ENCODE results near the gene GPC1.

The GPC1 gene

DNA sequence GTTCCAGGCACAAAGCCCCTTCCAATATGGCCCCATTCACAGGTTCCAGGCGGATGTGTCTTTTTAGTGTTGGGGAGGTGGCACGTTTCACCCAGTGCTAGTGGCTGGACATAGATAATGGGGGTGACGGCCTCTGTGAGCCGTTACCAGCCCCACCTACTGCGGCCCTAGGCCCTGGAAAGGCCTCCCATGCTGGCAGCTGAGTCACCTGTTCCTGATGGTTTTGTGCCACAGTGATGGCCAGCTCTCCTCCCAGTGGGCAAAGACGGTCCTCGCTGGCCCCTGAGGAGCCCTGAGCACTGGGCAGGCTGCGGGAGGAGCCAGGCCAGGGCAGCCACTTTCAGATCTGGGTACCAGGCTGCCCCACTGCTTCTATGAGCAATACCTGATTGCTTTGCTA lies 40.0 kb upstream of the GPC1 start:
- no peak overlapping the region for H3K4me3 ChIP-seq (ENCODE audit: low read depth, low read length, poor library complexity, severe bottlenecking)

DNA sequence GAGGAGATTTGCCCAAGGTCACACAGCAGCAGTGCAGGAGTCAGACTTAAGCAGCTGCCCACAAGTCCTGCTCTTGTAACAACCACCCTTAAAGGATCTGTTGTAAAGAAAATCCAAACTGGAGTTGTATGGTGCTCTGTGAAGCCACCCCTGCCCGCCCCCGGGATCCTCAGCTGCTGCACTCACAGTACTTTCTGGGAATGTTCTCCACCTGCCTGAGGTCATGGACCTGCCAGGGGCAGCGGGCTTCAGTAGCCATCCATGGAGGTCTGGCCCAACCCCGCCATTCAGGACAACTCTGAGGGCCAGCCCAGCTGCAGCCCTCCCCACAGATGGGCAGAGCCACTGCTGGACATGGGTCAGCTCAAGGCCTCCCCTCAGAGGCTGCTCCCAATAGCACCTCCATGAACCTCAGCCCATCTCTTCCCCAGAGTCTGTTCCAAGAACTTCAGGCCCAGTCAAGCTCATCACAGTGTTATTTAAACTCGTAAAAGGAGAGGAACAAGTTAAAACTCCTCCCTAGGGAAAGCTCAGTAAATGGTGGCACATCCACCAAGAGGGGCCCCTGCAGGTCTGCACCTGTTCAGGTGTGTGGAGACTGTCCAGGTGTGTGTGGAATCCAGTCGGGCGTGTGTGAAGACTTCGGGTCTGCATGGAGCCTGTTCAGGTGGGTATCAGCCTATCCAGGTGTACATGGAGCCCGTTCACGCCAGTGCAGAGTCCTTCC lies 39.4 kb upstream of the GPC1 start:
- no peaks in the 10 kb centered on the region for H3K27me3 ChIP-seq (ENCODE audit: insufficient read depth, low read length)
- no peak overlapping the region for H2AFZ ChIP-seq (ENCODE audit: low read length)
- TF ChIP-seq, protein P1, sequence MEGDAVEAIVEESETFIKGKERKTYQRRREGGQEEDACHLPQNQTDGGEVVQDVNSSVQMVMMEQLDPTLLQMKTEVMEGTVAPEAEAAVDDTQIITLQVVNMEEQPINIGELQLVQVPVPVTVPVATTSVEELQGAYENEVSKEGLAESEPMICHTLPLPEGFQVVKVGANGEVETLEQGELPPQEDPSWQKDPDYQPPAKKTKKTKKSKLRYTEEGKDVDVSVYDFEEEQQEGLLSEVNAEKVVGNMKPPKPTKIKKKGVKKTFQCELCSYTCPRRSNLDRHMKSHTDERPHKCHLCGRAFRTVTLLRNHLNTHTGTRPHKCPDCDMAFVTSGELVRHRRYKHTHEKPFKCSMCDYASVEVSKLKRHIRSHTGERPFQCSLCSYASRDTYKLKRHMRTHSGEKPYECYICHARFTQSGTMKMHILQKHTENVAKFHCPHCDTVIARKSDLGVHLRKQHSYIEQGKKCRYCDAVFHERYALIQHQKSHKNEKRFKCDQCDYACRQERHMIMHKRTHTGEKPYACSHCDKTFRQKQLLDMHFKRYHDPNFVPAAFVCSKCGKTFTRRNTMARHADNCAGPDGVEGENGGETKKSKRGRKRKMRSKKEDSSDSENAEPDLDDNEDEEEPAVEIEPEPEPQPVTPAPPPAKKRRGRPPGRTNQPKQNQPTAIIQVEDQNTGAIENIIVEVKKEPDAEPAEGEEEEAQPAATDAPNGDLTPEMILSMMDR (IDR thresholded peaks at IDR 0.05; ENCODE audit: low read length) = no peak
- H3K4me3 ChIP-seq (ENCODE audit: low read depth, low read length, poor library complexity, severe bottlenecking) = no peak overlapping the region
- H3K4me1 ChIP-seq (ENCODE audit: insufficient read depth, low read length, severe bottlenecking) = no peaks in the 10 kb centered on the region
- H3K79me2 ChIP-seq (ENCODE audit: insufficient read depth, low read length) = no peaks in the 10 kb centered on the region
- no peaks in the 10 kb centered on the region for H3F3A ChIP-seq (ENCODE audit: insufficient read depth, low read length)
- no peak overlapping the region for H3K4me2 ChIP-seq (ENCODE audit: low read length)
- no peaks in the 10 kb centered on the region for H3K9me2 ChIP-seq (ENCODE audit: low read depth, low read length)
- no peaks in the 10 kb centered on the region for H3K9me3 ChIP-seq (ENCODE audit: low read length)
- H3K36me3 ChIP-seq (ENCODE audit: insufficient read depth, low read length) = no peaks in the 10 kb centered on the region
- H4K20me1 ChIP-seq (ENCODE audit: insufficient read depth, low read length) = no peaks in the 10 kb centered on the region
- no peak overlapping the region for H3K9ac ChIP-seq (ENCODE audit: low read length)
- H3K27ac ChIP-seq (ENCODE audit: low read depth, low read length, poor library complexity, severe bottlenecking) = no peak overlapping the region

More for the DNA sequence above, 40.0 kb upstream of the GPC1 start:
- Histone ChIP-seq H3K4me2 (ENCODE audit: low read length) (no peak overlapping the region), H3K79me2 (ENCODE audit: insufficient read depth, low read length) (no peaks in the 10 kb centered on the region), H3K9me3 (ENCODE audit: low read length) (no peaks in the 10 kb centered on the region), H3K4me1 (ENCODE audit: insufficient read depth, low read length, severe bottlenecking) (no peaks in the 10 kb centered on the region), H3K9me2 (ENCODE audit: low read depth, low read length) (no peaks in the 10 kb centered on the region), H3F3A (ENCODE audit: insufficient read depth, low read length) (no peaks in the 10 kb centered on the region), H4K20me1 (ENCODE audit: insufficient read depth, low read length) (no peaks in the 10 kb centered on the region), H3K27ac (ENCODE audit: low read depth, low read length, poor library complexity, severe bottlenecking) (no peak overlapping the region), H3K27me3 (ENCODE audit: insufficient read depth, low read length) (no peaks in the 10 kb centered on the region), H3K9ac (ENCODE audit: low read length) (no peak overlapping the region), H3K36me3 (ENCODE audit: insufficient read depth, low read length) (no peaks in the 10 kb centered on the region), H2AFZ (ENCODE audit: low read length) (no peak overlapping the region)
- TF ChIP-seq, protein P1 (IDR thresholded peaks at IDR 0.05; ENCODE audit: low read length) = no peak
- no peak for TF ChIP-seq EZH2 (IDR thresholded peaks at IDR 0.05; ENCODE audit: borderline replicate concordance, low read length)

DNA sequence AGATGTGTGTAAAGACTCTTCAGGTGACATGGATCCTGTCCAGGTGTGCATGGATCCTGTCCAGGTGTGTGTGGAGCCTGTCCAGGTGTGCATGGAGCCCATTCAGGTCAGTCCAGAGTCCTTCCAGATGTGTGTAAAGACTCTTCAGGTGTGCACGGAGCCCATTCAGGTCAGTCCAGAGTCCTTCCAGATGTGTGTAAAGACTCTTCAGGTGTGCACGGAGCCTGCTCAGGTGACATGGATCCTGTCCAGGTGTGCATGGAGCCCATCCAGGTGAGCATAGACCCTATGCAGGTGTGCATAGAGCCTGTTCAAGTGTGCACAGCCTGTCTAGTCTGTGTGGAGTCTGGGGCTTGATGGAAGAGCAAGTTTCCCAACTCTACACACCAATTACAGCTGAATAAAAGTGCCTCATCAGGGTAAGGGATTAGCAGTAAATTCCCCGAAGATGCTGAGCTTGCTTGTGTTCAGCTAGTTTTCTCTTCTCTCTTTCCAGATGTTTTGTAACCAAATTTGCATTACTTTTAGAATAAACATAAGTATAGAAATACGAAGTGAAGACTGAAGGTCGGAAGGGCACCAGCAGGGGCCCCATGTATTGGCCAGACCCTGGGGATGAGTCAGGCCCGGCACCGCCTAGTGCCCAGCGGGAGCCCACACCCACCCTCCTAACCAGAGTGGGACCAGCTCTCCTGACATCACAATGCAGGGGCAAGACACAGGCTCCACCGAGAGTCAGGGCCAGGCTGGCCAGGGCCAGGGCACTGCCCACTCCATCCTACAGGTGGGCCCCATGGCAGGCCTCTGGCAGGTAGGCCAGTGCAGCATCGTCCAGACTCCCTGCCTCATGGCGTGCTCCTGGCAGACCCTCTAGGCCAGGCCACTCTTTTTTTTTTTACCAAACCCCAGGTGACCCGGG lies 38.6 kb upstream of the GPC1 start:
- no peak overlapping the region for H2AFZ ChIP-seq (ENCODE audit: low read length)
- no peaks in the 10 kb centered on the region for H3K79me2 ChIP-seq (ENCODE audit: insufficient read depth, low read length)
- no peaks in the 10 kb centered on the region for H3K27me3 ChIP-seq (ENCODE audit: insufficient read depth, low read length)
- no peak overlapping the region for H3K4me3 ChIP-seq (ENCODE audit: low read depth, low read length, poor library complexity, severe bottlenecking)
- H3K27ac ChIP-seq (ENCODE audit: low read depth, low read length, poor library complexity, severe bottlenecking) = no peak overlapping the region
- H3F3A ChIP-seq (ENCODE audit: insufficient read depth, low read length) = no peaks in the 10 kb centered on the region
- H3K36me3 ChIP-seq (ENCODE audit: insufficient read depth, low read length) = no peaks in the 10 kb centered on the region
- no peaks in the 10 kb centered on the region for H3K9me3 ChIP-seq (ENCODE audit: low read length)
- H3K9ac ChIP-seq (ENCODE audit: low read length) = no peak overlapping the region
- H3K4me2 ChIP-seq (ENCODE audit: low read length) = no peak overlapping the region
- no peaks in the 10 kb centered on the region for H3K4me1 ChIP-seq (ENCODE audit: insufficient read depth, low read length, severe bottlenecking)
- TF ChIP-seq, protein P1 (IDR thresholded peaks at IDR 0.05; ENCODE audit: low read length) = no peak
- no peak for TF ChIP-seq EZH2 (IDR thresholded peaks at IDR 0.05; ENCODE audit: borderline replicate concordance, low read length)
- H3K9me2 ChIP-seq (ENCODE audit: low read depth, low read length) = no peaks in the 10 kb centered on the region
- no peaks in the 10 kb centered on the region for H4K20me1 ChIP-seq (ENCODE audit: insufficient read depth, low read length)
